ENCODE data around the gene R3HDM1. TPM values are rescaled to one million over a fixed set of nuclear protein-coding genes. Genes with fewer than 3 reads are reported as not detected.

Gene R3HDM1
- 22.0 to 28.9 TPM (median 27.0 TPM) in 5 replicates for total RNA-seq (2022; extraction: Qiagen RNA extraction)

GRCh38 chr2:135531231-135532197, at the start of gene R3HDM1:
Gene R3HDM1 (plus strand): TSS chr2:135531484. CDS start chr2:135604846, 73,362 bp downstream.

GRCh38 chr2:135530313-135531230, 712 bp upstream of the R3HDM1 start, which contains the start of gene ZRANB3:
Gene ZRANB3 (minus strand): TSS chr2:135531218.

GRCh38 chr2:135741395-135742324, 210.4 kb downstream of the R3HDM1 start, which contains the start of gene UBXN4:
Gene UBXN4 (plus strand): TSS chr2:135741855. CDS start chr2:135741930, 75 bp downstream.

Other genes starting within 250 kb of the R3HDM1 start
- 3.2 to 6.6 TPM (median 5.7 TPM) in 5 replicates for gene ZRANB3, start 266 bp upstream of the R3HDM1 start, total RNA-seq (2022; extraction: Qiagen RNA extraction)
- gene UBXN4, start 210.4 kb downstream of the R3HDM1 start, total RNA-seq (2022; extraction: Qiagen RNA extraction), result 33.0 to 47.0 TPM (median 41.2 TPM) in 5 replicates